Activated CD8-positive, alpha-beta T cell treated with anti-CD3 and anti-CD28 coated beads, Interleukin-2, amount 10 ng/mL, durations not matched to agents 7 days and 5 days (primary cell): ENCODE measurements around the gene METTL17. TPM values are rescaled to one million over a fixed set of nuclear protein-coding genes. Genes with fewer than 3 reads are reported as not detected.
"Not testable (repeated sequence)": the region's sequence is repeated elsewhere in the genome, so short reads cannot be mapped to it uniquely, and the experiment has no call there.

Source experiments
- ATAC-seq: fragments of 150-1000 bp; cut with Tn5 transposase; one replicate; pipeline ENCODE4 v1.10.0; 2021; ENCODE audit warnings: moderate library complexity
- CTCF ChIA-PET: fragments of 350-600 bp; sonication (Branson Sonifier 250); formaldehyde crosslinking; loops from one replicate; lab custom pipeline; 2021; ENCODE audit warnings: antibody characterized with exemption; lab: Charles Lee
- POLR2A ChIA-PET: fragments of 350-600 bp; sonication (Branson Sonifier 250); formaldehyde crosslinking; loops from one replicate; lab custom pipeline; 2021; ENCODE audit warnings: antibody characterized with exemption; lab: Charles Lee
- DNase-seq: peaks from one replicate; pipeline ENCODE4 v3.0.0-alpha.2; 2020
- H3K27ac Mint-ChIP-seq: one replicate; pipeline ENCODE4 v1.8.0; 2021; ENCODE audit warnings: mild to moderate bottlenecking, mixed read lengths
- H3K27me3 Mint-ChIP-seq: one replicate; pipeline ENCODE4 v1.8.0; 2021; ENCODE audit warnings: low read depth, mixed read lengths
- H3K36me3 Mint-ChIP-seq: one replicate; pipeline ENCODE4 v1.8.0; 2021; ENCODE audit warnings: low read depth, mixed read lengths
- H3K4me1 Mint-ChIP-seq: one replicate; pipeline ENCODE4 v1.8.0; 2021; ENCODE audit warnings: low read depth, mixed read lengths
- H3K4me3 Mint-ChIP-seq: one replicate; pipeline ENCODE4 v1.8.0; 2021; ENCODE audit warnings: mild to moderate bottlenecking, mixed read lengths
- H3K9me3 Mint-ChIP-seq: one replicate; pipeline ENCODE4 v1.8.0; 2022; ENCODE audit warnings: mixed read lengths; ENCODE audit not compliant: insufficient read depth
- total RNA-seq, 2 experiments: library from RNA; stranded (reverse); gene quantifications; one replicate each; pipeline ENCODE4 v1.2.3, GENCODE V29; 2021

The METTL17 gene
- total RNA-seq, 2 experiments from 2014 or later, result 97.5 to 103 TPM

- Mint-ChIP-seq H3K4me1 (no peaks in the 10 kb centered on the region), H3K36me3 (no peaks in the 10 kb centered on the region), H3K9me3 (no peaks in the 10 kb centered on the region), H3K27me3 (peaks cover 18% of the 10 kb centered on the region), H3K27ac (no peak overlapping the region), H3K4me3 (no peak overlapping the region)
- DNase-seq (no peak), ATAC-seq (no peak)
- ChIA-PET CTCF (interaction anchor here (1.1 to 7.2 kb wide), 3 partner anchors 25 to 33 kb away, joined by 6 to 172 read pairs (median 6); no protein-coding TSS in a partner anchor), POLR2A (no interaction called here)
Observed at GRCh38 chr14:21038441-21039422, 49.0 kb downstream of the METTL17 start.

GRCh38 chr14:21039585-21040369 lies 50.0 kb downstream of the METTL17 start:
- peaks cover 22% of the 10 kb centered on the region for H3K27me3 Mint-ChIP-seq
- CTCF ChIA-PET, result interaction anchor here (0.7 to 7.2 kb wide), 17 partner anchors 8 to 358 kb away, joined by 3 to 172 read pairs (median 6); partner anchors contain the start of genes ARHGEF40 and TPPP2
- ATAC-seq (peak; percentile 67), DNase-seq (peak; percentile 29)
- no peak overlapping the region for H3K27ac Mint-ChIP-seq
- no peak overlapping the region for H3K4me3 Mint-ChIP-seq
- H3K4me1 Mint-ChIP-seq, result peaks cover 6% of the 10 kb centered on the region
- POLR2A ChIA-PET, result interaction anchor here (1.2 kb wide), 1 partner anchor 25 kb away, joined by 3 read pairs; no protein-coding TSS in a partner anchor
- no peaks in the 10 kb centered on the region for H3K36me3 Mint-ChIP-seq
- no peaks in the 10 kb centered on the region for H3K9me3 Mint-ChIP-seq

- peaks cover 27% of the 10 kb centered on the region for H3K27me3 Mint-ChIP-seq
- peak; percentile 35 for ATAC-seq
- no peak for DNase-seq
- H3K27ac Mint-ChIP-seq, result no peak overlapping the region
- no peak overlapping the region for H3K4me3 Mint-ChIP-seq
- no peaks in the 10 kb centered on the region for H3K36me3 Mint-ChIP-seq
- H3K9me3 Mint-ChIP-seq, result no peaks in the 10 kb centered on the region
- H3K4me1 Mint-ChIP-seq, result peaks cover 6% of the 10 kb centered on the region
- ChIA-PET POLR2A (interaction anchor here (1.2 kb wide), 1 partner anchor 25 kb away, joined by 3 read pairs; no protein-coding TSS in a partner anchor), CTCF (interaction anchor here (0.7 to 7.2 kb wide), 18 partner anchors 8 to 359 kb away, joined by 3 to 172 read pairs (median 6); partner anchors contain the start of genes ARHGEF40, NDRG2 and TPPP2)
Observed at GRCh38 chr14:21040370-21040925, 50.7 kb downstream of the METTL17 start.

GRCh38 chr14:21040941-21041340 lies 51.2 kb downstream of the METTL17 start:
- CTCF ChIA-PET, result interaction anchor here (0.7 to 7.2 kb wide), 14 partner anchors 12 to 71 kb away, joined by 3 to 172 read pairs (median 6); partner anchors contain the start of genes NDRG2 and TPPP2
- H3K4me3 Mint-ChIP-seq, H3K9me3 Mint-ChIP-seq, H3K27ac Mint-ChIP-seq, ATAC-seq, POLR2A ChIA-PET, H3K36me3 Mint-ChIP-seq, DNase-seq, H3K4me1 Mint-ChIP-seq: not testable (repeated sequence)
- peaks cover 31% of the 10 kb centered on the region for H3K27me3 Mint-ChIP-seq

GRCh38 chr14:21041676-21042433 lies 52.1 kb downstream of the METTL17 start, which contains the start of gene RNASE7:
Gene RNASE7, plus strand, starts transcription at chr14:21042362. Its CDS starts 631 bp downstream, at chr14:21042993.
- ChIA-PET CTCF (interaction anchor here (1.7 to 7.2 kb wide), 4 partner anchors 13 to 71 kb away, joined by 5 to 172 read pairs (median 14); partner anchors contain the start of gene TPPP2), POLR2A (no interaction called here)
- peaks cover 31% of the 10 kb centered on the region for H3K27me3 Mint-ChIP-seq
- peaks cover 6% of the 10 kb centered on the region for H3K4me1 Mint-ChIP-seq
- H3K27ac Mint-ChIP-seq, result no peak within 1 kb of the TSS
- DNase-seq, result no peak
- no peaks in the 10 kb centered on the region for H3K36me3 Mint-ChIP-seq
- H3K9me3 Mint-ChIP-seq, result no peaks in the 10 kb centered on the region
- ATAC-seq, result no peak
- no peak within 1 kb of the TSS for H3K4me3 Mint-ChIP-seq

- DNase-seq (no peak), ATAC-seq (no peak)
- peaks cover 6% of the 10 kb centered on the region for H3K4me1 Mint-ChIP-seq
- no peaks in the 10 kb centered on the region for H3K9me3 Mint-ChIP-seq
- ChIA-PET CTCF (interaction anchor here (7.2 kb wide), 1 partner anchor 29 kb away, joined by 172 read pairs; no protein-coding TSS in a partner anchor), POLR2A (no interaction called here)
- H3K36me3 Mint-ChIP-seq, result no peaks in the 10 kb centered on the region
- peaks cover 34% of the 10 kb centered on the region for H3K27me3 Mint-ChIP-seq
- H3K27ac Mint-ChIP-seq, result no peak overlapping the region
- H3K4me3 Mint-ChIP-seq, result no peak overlapping the region
Observed at GRCh38 chr14:21042918-21043317, 53.1 kb downstream of the METTL17 start.

GRCh38 chr14:21043387-21043973 lies 53.7 kb downstream of the METTL17 start:
- Mint-ChIP-seq H3K4me3 (no peak overlapping the region), H3K27ac (no peak overlapping the region), H3K4me1 (peaks cover 6% of the 10 kb centered on the region), H3K27me3 (peaks cover 35% of the 10 kb centered on the region), H3K9me3 (no peaks in the 10 kb centered on the region), H3K36me3 (no peaks in the 10 kb centered on the region)
- ATAC-seq (no peak), DNase-seq (no peak)
- POLR2A ChIA-PET, result no interaction called here
- CTCF ChIA-PET, result interaction anchor here (1.0 to 7.2 kb wide), 5 partner anchors 23 to 61 kb away, joined by 3 to 172 read pairs (median 5); no protein-coding TSS in a partner anchor

GRCh38 chr14:21043974-21044618 lies 54.3 kb downstream of the METTL17 start:
- ChIA-PET POLR2A (interaction anchor here (0.9 kb wide), 1 partner anchor 59 kb away, joined by 5 read pairs; no protein-coding TSS in a partner anchor), CTCF (interaction anchor here (1.0 to 7.2 kb wide), 5 partner anchors 23 to 61 kb away, joined by 3 to 172 read pairs (median 5); no protein-coding TSS in a partner anchor)
- peaks cover 38% of the 10 kb centered on the region for H3K27me3 Mint-ChIP-seq
- no peak for ATAC-seq
- H3K4me1 Mint-ChIP-seq, result peaks cover 6% of the 10 kb centered on the region
- no peak overlapping the region for H3K27ac Mint-ChIP-seq
- no peak for DNase-seq
- H3K4me3 Mint-ChIP-seq, result no peak overlapping the region
- no peaks in the 10 kb centered on the region for H3K9me3 Mint-ChIP-seq
- no peaks in the 10 kb centered on the region for H3K36me3 Mint-ChIP-seq
